GM18507 (cell line): ENCODE measurements around the gene ZMYM4.
"Not testable (repeated sequence)": the region's sequence is repeated elsewhere in the genome, so short reads cannot be mapped to it uniquely, and the experiment has no call there.

Experiments used
- DNase-seq: peaks from one replicate; pipeline ENCODE4 v3.0.0; 2011; ENCODE audit warnings: low read depth; ENCODE audit not compliant: insufficient read length; ENCODE audit errors: extremely low spot score
- FAIRE-seq: peaks from 2 replicates; lab custom pipeline; 2011; peaks lifted over from hg19 to GRCh38; lab: Jason Lieb, UNC

The ZMYM4 gene

GRCh38 chr1:35443768-35444518 is 175.4 kb downstream of the ZMYM4 start:
- DNase-seq, result no peak
- no peak for FAIRE-seq

GRCh38 chr1:35444519-35444774 is 175.9 kb downstream of the ZMYM4 start:
- DNase-seq (no peak), FAIRE-seq (no peak)

- DNase-seq (no peak), FAIRE-seq (no peak)
These were observed 178.8 kb downstream of the ZMYM4 start for GRCh38 chr1:35447278-35447677.

GRCh38 chr1:35448344-35448801 is 179.9 kb downstream of the ZMYM4 start:
- DNase-seq, result no peak
- no peak for FAIRE-seq

- no peak for DNase-seq
- no peak for FAIRE-seq
These were observed 181.0 kb downstream of the ZMYM4 start for GRCh38 chr1:35449334-35450008.

- DNase-seq (peak; percentile 37), FAIRE-seq (peak; percentile 93)
These were observed 182.6 kb downstream of the ZMYM4 start for GRCh38 chr1:35451125-35451528.

GRCh38 chr1:35452106-35452774 is 183.7 kb downstream of the ZMYM4 start:
- no peak for DNase-seq

GRCh38 chr1:35453031-35453430 is 184.5 kb downstream of the ZMYM4 start:
- no peak for DNase-seq
- no peak for FAIRE-seq

More at GRCh38 chr1:35452106-35452774, 183.7 kb downstream of the ZMYM4 start:
- no peak for FAIRE-seq

GRCh38 chr1:35454176-35454575 is 185.7 kb downstream of the ZMYM4 start:
- no peak for FAIRE-seq
- DNase-seq, result no peak

GRCh38 chr1:35454616-35455015 is 186.1 kb downstream of the ZMYM4 start:
- no peak for DNase-seq
- no peak for FAIRE-seq

GRCh38 chr1:35460796-35461195 is 192.3 kb downstream of the ZMYM4 start:
- DNase-seq (no peak), FAIRE-seq (no peak)

- FAIRE-seq (peak; percentile 69), DNase-seq (no peak)
These were observed 193.6 kb downstream of the ZMYM4 start for GRCh38 chr1:35461966-35462651.

- DNase-seq, result no peak
- no peak for FAIRE-seq
These were observed 194.7 kb downstream of the ZMYM4 start for GRCh38 chr1:35463232-35463631.

GRCh38 chr1:35463749-35464148 is 195.2 kb downstream of the ZMYM4 start:
- not testable (repeated sequence) for DNase-seq, FAIRE-seq

- FAIRE-seq (no peak), DNase-seq (no peak)
These were observed 197.6 kb downstream of the ZMYM4 start for GRCh38 chr1:35466120-35466519.

- FAIRE-seq (no peak), DNase-seq (no peak)
These were observed 202.6 kb downstream of the ZMYM4 start for GRCh38 chr1:35470977-35471613.
